Stimulated activated CD4-positive, alpha-beta T cell treated with anti-CD3 and anti-CD28 coated beads, Interleukin-15, amount 100 ng/mL, for 24 hours (primary cell): Measurements from ENCODE around the gene KRT32.
A peak's percentile ranks its signal among the peaks of the same experiment; 100 is the strongest.

ENCODE experiments used
- DNase-seq: peaks from one replicate; pipeline ENCODE4 v3.0.0-alpha.2; 2020

The KRT32 gene

GRCh38 chr17:41492351-41492750 is 25.2 kb upstream of the KRT32 start:
- no peak for DNase-seq

- no peak for DNase-seq
These were observed 24.3 kb upstream of the KRT32 start for GRCh38 chr17:41491476-41491875.

- DNase-seq = no peak
These were observed 23.1 kb upstream of the KRT32 start for GRCh38 chr17:41490000-41490990.

- no peak for DNase-seq
These were observed 22.3 kb upstream of the KRT32 start, which contains the start of gene KRT36 for GRCh38 chr17:41489531-41489930. TSS of gene KRT36 (minus strand) at chr17:41489910. CDS start at chr17:41489864, 46 bp downstream.

DNA sequence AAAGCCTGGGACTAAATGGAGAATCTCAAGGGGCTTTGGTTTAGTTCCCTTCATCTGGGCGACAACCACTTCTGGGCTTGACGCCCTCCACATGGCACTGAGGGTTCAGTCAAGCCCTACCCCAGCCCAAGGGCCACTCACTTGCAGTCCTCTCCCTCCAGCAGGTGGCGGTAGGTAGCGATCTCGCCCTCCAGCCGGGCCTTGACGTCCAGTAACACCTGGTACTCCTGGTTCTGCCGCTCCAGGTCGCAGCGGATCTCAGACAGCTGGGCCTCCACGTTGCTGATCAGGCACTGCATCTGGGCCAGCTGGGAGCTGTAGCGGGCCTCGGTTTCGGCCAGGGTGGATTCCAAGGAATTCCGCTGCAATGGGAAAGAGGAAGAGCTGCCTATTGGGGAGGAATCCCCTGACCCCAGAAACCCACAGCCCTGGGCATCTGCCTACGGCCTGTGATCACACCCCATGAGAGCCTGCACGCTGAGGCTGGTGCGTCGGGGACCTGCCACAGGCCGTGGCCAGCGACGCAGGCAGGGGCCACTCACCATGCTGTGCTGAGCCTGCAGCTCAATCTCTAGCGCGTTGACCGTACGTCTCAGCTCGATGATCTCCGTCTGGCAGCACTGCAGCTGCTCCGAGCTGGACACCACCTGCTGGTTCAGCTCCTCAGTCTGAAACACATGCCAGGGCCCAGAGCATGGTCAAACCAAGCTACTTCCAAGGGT is 19.8 kb upstream of the KRT32 start:
- DNase-seq = peak; percentile 70

DNA sequence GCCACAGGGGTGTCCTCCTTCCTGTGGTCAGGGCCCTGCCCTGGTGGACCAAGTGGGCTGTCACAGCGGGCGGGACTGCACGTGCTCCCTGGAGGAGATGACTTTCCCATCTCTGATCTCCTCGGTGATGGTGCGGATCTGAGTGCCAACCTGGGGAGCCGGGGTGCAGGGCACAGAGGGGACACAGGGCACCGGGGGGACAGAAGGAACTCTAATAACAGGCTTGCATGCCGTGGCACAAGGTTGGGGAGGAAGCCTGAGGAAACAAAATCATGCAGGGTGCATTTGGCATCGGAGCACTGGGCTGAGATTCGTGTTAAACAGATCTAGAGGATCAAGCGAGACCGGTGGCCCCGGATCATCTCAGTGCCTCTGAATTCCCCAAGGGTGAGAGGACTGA is 19.1 kb upstream of the KRT32 start:
- DNase-seq = no peak

- no peak for DNase-seq
These were observed 18.0 kb upstream of the KRT32 start for GRCh38 chr17:41484920-41485904.

DNA sequence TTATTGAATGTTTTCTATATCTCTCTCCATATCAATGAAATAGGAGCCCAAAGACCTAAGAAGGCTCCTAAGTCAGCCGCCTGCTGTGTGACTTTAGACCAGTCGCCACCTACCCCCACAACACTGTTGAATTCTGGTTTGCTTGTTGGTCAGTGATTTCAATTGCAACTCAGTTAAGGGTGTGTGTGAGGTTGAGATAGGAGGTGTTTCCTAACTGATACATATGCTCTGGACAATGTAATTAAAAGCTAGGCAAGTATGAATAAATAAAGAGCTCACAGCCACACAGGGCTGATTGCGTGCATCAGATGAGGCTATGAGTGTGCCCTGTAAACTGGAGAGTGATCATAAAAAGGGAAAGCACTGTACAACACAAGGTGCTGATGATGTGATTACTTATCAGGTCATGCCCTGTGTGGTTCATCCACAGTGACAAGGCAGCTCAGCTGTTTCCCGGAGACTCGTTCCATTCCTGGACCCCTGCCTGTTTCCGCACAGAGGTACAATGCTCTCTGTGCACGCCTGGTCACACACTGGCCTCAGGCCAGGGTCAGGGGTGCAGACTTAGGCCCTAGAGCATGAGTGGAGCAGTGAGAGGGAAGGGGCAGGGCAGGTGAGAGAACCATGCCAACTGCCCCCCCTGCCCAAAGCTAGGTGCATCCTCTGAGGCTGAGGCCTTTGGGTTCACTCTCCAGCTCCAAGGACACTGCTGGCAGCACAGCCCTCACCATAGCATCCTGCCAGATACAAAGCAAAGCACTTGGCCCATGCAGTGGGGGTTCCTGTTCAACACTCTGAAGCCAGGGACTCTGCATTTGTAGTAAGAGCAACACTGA is 17.0 kb upstream of the KRT32 start:
- no peak for DNase-seq

DNA sequence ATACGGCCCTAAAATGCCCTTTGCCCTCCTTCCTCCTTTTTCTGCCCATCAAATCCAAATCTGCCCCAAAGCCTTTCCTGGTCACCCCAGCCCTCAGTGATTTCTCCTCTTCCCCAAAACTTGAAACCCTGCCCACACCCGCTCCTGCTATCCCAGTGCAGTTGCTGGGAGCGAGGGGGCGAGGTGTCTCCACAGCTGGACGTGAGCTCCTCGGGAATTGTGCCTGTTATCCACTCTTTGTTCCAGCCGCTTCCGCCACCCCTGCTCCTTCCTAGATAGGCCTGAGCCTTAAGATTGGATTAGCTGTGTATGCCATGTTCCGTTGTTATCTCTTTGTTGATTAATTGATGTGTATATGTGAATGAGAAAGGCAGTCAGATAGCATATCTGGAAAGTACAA is 16.3 kb upstream of the KRT32 start:
- no peak for DNase-seq

- no peak for DNase-seq
These were observed 13.8 kb upstream of the KRT32 start, which contains the start of gene KRT35 for GRCh38 chr17:41481036-41481435. TSS of gene KRT35 (minus strand) at chr17:41481151. CDS start at chr17:41481097, 54 bp downstream.

DNA sequence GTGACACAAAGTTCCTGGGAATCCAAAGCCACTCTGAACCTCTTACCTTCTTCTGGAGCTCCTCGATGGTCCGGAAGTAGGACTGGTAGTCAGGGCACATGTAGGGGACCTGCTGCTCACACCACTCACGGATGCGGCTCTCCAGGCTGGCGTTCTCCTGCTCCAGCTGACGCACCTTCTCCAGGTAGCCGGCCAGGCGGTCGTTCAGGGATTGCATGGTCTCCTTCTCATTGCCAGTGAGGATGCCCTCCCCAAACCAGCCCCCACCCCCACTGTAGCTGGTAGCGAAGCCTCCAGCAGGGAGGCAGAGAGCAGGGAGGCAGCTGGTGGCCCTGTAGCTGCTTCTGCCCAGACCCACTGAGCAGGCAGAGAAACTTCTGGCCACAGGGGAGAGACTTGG is 13.4 kb upstream of the KRT32 start:
- no peak for DNase-seq

DNA sequence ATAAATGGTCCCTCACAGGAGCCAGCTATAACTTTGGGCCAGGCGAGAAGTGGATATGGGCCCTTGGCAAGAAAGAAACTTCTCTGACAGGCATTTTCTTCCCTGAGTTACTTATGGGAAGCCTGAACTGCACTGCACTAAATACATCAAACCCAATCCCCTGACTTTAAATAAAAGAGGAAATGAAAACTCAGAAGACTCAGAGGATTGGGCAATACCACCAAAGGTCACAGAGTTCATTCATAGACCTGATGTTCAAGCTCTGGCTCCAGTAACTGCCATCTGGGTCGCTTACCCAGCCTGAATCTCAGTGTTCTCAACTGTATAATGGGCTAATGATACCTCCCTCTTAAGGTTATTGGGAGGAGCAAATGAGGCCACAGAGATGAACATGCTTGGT is 12.9 kb upstream of the KRT32 start:
- DNase-seq = no peak

DNA sequence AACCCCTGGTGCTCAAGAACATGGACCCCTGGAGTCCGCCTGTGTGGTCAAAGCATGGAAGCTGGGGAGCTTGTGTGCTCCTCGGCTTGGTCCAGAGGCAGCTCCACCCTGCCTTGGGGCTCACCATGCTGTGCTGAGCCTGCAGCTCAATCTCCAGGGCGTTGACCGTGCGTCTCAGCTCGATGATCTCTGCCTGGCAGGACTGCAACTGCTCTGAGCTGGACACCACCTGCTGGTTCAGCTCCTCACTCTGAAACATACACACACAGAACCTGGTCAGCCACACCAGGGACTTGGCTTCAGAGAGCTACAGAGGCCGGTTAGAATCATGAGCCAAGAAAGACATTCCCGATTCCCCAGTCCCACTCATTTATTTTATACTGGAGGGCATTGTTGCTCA is 11.1 kb upstream of the KRT32 start:
- DNase-seq = no peak

DNA sequence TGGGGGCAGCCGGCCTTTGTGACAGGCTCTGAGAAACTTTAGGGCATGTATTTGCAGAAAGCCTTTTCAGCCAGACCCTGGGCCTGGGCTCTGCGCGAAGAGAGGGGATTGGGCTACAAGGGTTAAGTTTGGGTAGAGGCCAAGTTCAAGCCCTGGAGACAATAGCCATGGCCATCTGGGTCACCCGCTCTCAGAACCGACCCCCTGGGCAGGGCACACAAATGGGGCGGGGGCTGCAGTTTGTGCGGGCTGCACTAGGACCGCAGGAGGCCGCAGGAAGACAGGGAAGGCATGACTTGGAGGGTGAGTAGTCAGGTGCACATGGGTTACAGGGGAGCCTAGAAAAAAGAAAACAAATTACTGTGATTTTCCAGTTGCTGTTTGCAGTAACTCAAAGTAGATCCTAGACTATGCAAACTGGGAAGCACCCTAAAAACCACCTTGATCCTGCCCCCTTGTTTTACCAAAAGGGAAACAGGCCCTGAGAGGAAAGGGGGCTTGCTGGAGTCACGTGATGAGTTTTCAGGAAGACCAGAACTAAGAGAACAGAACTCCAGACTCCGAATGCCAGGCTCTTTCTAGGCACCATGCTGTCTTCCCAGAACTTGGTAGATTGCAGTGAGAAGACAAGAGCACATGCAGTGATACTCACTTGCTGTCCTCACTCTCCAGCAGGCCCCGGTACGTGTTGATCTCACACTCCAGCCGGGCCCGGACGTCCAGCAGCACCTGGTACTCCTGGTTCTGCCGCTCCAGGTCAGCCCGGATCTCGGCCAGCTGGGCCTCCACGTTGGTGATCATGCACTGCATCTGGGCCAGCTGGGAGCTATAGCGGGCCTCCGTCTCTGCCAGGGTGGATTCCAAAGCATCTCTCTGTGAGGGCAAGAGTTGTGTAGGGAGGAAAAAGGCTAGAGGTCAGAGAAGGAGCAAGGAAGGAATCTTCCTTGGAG is 10.0 kb upstream of the KRT32 start:
- DNase-seq = no peak

- no peak for DNase-seq
These were observed 8.2 kb upstream of the KRT32 start for GRCh38 chr17:41475421-41475820.

DNA sequence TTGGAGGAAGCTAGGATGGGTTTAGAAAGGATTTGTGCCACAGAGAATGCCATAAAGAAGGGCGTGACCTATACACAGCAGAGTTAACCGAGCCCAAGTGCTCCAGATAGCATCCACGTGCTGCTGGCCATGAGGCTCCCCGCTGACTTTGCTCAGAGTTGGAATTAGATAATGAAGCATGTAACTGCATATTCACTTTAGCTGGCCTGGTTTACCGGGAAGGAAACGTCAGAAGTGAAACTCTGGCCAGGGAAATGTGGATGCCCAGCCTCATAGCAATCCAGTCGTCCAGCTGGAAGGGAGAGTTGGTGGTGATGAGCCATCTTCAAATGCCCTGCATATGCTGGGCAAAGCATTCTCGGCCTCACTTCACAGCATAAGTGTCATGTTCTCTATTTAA is 7.7 kb upstream of the KRT32 start:
- no peak for DNase-seq

DNA sequence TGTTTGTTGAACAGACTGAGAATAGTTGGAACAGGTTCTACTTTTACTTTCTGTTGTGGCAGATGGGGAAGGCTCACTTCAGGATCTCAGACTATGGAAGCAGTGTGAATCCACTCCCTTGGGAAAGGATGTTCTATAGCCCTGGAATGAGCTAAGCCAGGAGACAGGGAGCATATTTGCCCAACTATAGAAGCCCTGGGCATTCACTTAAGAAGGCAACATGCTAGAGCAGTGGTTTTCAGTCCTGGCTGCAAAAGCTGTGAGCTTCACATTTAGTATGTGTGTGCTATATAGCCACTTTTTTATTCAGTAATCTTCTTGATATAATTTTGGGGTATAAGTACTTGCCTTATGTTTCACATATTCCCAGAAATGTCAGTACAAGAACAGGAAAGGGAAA is 1.2 kb upstream of the KRT32 start:
- DNase-seq = no peak

GRCh38 chr17:41467561-41467960 is 375 bp upstream of the KRT32 start:
- DNase-seq = no peak

DNA sequence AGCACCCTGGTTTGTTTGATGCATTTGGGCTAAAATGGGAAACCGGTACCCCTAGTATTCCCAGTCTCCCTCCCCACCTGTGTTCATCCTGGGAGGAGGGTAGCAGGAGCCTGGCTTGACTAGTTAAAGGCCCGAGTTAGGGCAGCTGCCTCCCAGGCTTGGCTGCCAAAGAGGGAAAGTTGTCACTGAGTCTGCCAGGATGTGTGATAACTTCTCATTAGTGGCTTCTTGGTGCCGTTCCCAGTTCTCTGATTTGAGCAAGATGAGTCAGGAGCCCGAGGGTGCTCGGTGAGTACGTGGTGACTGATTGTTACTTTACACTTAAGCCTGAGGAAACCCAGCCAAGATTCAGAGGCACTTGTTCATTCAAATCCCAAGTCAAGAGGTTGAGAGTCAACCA is 2.5 kb downstream of the KRT32 start:
- DNase-seq = no peak

DNA sequence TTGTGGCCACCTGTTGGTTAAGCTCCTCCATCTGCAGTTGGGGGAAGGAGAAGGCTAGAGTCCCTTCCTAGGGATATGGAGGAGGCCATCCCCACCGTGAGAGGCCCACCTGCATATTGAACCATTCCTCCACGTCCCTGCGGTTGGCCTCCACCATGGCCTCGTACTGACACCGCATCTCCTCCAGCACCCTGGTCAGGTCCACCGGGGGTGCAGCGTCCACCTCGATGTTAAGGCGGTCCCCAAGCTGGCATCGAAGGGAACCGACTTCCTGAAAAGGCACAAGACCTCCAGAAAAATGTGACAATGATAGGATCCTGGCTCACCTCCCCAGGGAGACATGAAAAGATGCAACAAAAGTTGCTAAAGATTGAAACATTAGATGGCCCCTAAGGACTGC is 3.0 kb downstream of the KRT32 start:
- DNase-seq = no peak

DNA sequence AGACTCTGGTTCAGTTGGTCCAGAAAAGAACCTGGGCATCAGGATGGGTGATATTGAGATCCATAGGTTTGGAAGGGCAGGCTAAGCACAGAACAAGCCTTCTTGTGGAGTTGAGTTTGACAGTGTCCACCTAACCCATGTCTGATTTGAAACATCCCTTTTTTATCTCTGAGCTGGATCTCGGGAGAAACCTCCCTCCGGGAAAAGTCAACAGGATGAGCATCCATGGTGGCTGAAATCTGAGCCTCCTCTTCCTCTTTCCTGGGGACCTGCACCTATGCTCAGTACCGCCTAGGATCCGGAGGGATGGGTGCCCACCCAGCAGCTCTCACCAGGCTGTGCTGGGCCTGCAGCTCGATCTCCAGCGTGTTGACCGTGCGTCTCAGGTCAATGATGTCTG is 3.4 kb downstream of the KRT32 start:
- DNase-seq = no peak
